Measurements from ENCODE around the gene INTS6.

INTS6 gene

GRCh38 chr13:51405176-51405575 is 47.7 kb downstream of the INTS6 start:
- no peak for DNase-seq (ENCODE audit: low spot score)

- no peak for DNase-seq (ENCODE audit: low spot score)
These were observed 55.4 kb downstream of the INTS6 start for GRCh38 chr13:51397262-51397941.

- no peak for DNase-seq (ENCODE audit: low spot score)
These were observed 56.5 kb downstream of the INTS6 start for GRCh38 chr13:51396352-51396751.

GRCh38 chr13:51394724-51395123 is 58.1 kb downstream of the INTS6 start:
- DNase-seq (ENCODE audit: low spot score) = no peak

- DNase-seq (ENCODE audit: low spot score) = no peak
These were observed 67.7 kb downstream of the INTS6 start for GRCh38 chr13:51385114-51385513.

GRCh38 chr13:51380269-51380668 is 72.6 kb downstream of the INTS6 start:
- no peak for DNase-seq (ENCODE audit: low spot score)

GRCh38 chr13:51373451-51373850 is 79.4 kb downstream of the INTS6 start:
- no peak for DNase-seq (ENCODE audit: low spot score)

GRCh38 chr13:51371768-51372399 is 81.0 kb downstream of the INTS6 start:
- DNase-seq (ENCODE audit: low spot score) = no peak

- DNase-seq (ENCODE audit: low spot score) = no peak
These were observed 82.0 kb downstream of the INTS6 start for GRCh38 chr13:51370811-51371210.

- no peak for DNase-seq (ENCODE audit: low spot score)
These were observed 82.7 kb downstream of the INTS6 start for GRCh38 chr13:51370116-51370515.

GRCh38 chr13:51364404-51365008 is 88.3 kb downstream of the INTS6 start:
- no peak for DNase-seq (ENCODE audit: low spot score)

- no peak for DNase-seq (ENCODE audit: low spot score)
These were observed 89.2 kb downstream of the INTS6 start for GRCh38 chr13:51363625-51364024.

- DNase-seq (ENCODE audit: low spot score) = no peak
These were observed 91.7 kb downstream of the INTS6 start for GRCh38 chr13:51361106-51361505.

GRCh38 chr13:51360489-51360888 is 92.3 kb downstream of the INTS6 start:
- no peak for DNase-seq (ENCODE audit: low spot score)

- DNase-seq (ENCODE audit: low spot score) = no peak
These were observed 93.5 kb downstream of the INTS6 start for GRCh38 chr13:51359352-51359751.

- DNase-seq (ENCODE audit: low spot score) = no peak
These were observed 94.8 kb downstream of the INTS6 start for GRCh38 chr13:51357928-51358595.

GRCh38 chr13:51355217-51355616 is 97.6 kb downstream of the INTS6 start:
- no peak for DNase-seq (ENCODE audit: low spot score)

- no peak for DNase-seq (ENCODE audit: low spot score)
These were observed 103.8 kb downstream of the INTS6 start for GRCh38 chr13:51349016-51349415.

- DNase-seq (ENCODE audit: low spot score) = no peak
These were observed 104.5 kb downstream of the INTS6 start for GRCh38 chr13:51348069-51348967.

GRCh38 chr13:51347099-51347498 is 105.7 kb downstream of the INTS6 start:
- no peak for DNase-seq (ENCODE audit: low spot score)

- no peak for DNase-seq (ENCODE audit: low spot score)
These were observed 106.4 kb downstream of the INTS6 start for GRCh38 chr13:51346397-51346796.

- DNase-seq (ENCODE audit: low spot score) = no peak
These were observed 109.4 kb downstream of the INTS6 start for GRCh38 chr13:51343475-51343874.
